OCI-M2 (cell line): ENCODE results near the gene ZC3H8.

ENCODE experiments used
- DNase-seq: peaks from one replicate; lab custom pipeline; 2025; ENCODE audit not compliant: unreplicated experiment; lab: John Stamatoyannopoulos, UW

Gene ZC3H8

GRCh38 chr2:112165296-112165695, 89.5 kb downstream of the ZC3H8 start:
- no peak for DNase-seq

GRCh38 chr2:112164876-112165275, 90.0 kb downstream of the ZC3H8 start:
- DNase-seq = no peak

- DNase-seq = no peak
These were observed 91.3 kb downstream of the ZC3H8 start for GRCh38 chr2:112163541-112163981.

GRCh38 chr2:112162956-112163355, 91.9 kb downstream of the ZC3H8 start:
- DNase-seq = no peak

GRCh38 chr2:112162341-112162740, 92.5 kb downstream of the ZC3H8 start:
- no peak for DNase-seq
